IPS-NIHi7 (cell line): ENCODE data around the gene RABL6.
"Not testable (repeated sequence)": the region's sequence is repeated elsewhere in the genome, so short reads cannot be mapped to it uniquely, and the experiment has no call there.

ENCODE experiments used
- DNase-seq: peaks from one replicate; pipeline ENCODE4 v3.0.0; 2012; ENCODE audit warnings: mixed read lengths; ENCODE audit errors: extremely low spot score

The RABL6 gene

GRCh38 chr9:136882109-136882946 lies 74.6 kb downstream of the RABL6 start:
- DNase-seq: peak; percentile 64

- not testable (repeated sequence) for DNase-seq
Measured at GRCh38 chr9:136882947-136883283, 75.2 kb downstream of the RABL6 start.

- DNase-seq: not testable (repeated sequence)
Measured at GRCh38 chr9:136883670-136884069, 75.9 kb downstream of the RABL6 start.

GRCh38 chr9:136885950-136886578 lies 78.3 kb downstream of the RABL6 start, which contains the start of gene TRAF2:
Gene TRAF2, plus strand, starts transcription at chr9:136886516. Its CDS starts 12,225 bp downstream, at chr9:136898741.
- DNase-seq: peak; percentile 100

GRCh38 chr9:136886610-136887597 lies 79.2 kb downstream of the RABL6 start:
- peak; percentile 84 for DNase-seq

- DNase-seq: no peak
Measured at GRCh38 chr9:136888454-136888853, 80.7 kb downstream of the RABL6 start.

- DNase-seq: no peak
Measured at GRCh38 chr9:136889858-136890257, 82.1 kb downstream of the RABL6 start.

GRCh38 chr9:136890661-136891060 lies 82.9 kb downstream of the RABL6 start:
- DNase-seq: no peak
